ENCODE data around the gene PCID2.

DNA sequence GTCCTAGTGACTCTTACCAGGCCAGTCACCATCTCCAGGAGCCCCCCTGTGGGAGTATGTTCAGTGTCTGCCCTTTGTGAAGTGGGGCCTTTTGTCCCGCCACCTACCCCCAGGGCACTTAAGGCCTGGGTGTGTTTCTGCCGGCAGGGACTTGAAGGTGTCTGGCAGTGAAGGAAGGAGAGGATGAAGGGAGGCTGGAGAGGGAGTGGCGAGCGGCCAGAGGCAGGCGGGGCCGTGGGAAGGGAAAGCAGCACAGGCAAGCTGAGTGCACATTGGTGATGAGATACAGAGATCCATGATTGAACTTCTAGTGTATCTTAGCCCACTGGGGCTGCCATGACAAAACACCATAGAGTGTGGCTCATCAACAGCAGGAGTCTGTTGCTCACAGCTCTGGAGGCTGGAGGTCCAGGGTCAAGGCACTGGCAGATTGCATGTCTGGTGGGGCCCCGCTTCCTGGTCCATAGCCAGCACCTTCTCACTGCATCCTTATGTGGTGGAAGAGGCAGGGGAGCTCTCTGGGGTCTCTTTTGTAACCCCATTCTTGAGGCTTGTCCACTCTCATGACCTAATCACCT lies 18.5 kb upstream of the PCID2 start:
- TF ChIP-seq, protein P1, sequence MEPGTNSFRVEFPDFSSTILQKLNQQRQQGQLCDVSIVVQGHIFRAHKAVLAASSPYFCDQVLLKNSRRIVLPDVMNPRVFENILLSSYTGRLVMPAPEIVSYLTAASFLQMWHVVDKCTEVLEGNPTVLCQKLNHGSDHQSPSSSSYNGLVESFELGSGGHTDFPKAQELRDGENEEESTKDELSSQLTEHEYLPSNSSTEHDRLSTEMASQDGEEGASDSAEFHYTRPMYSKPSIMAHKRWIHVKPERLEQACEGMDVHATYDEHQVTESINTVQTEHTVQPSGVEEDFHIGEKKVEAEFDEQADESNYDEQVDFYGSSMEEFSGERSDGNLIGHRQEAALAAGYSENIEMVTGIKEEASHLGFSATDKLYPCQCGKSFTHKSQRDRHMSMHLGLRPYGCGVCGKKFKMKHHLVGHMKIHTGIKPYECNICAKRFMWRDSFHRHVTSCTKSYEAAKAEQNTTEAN (CRISPR knock-in tag; conservative IDR thresholded peaks at IDR 0.05): no peak
- TF ChIP-seq, protein P2, sequence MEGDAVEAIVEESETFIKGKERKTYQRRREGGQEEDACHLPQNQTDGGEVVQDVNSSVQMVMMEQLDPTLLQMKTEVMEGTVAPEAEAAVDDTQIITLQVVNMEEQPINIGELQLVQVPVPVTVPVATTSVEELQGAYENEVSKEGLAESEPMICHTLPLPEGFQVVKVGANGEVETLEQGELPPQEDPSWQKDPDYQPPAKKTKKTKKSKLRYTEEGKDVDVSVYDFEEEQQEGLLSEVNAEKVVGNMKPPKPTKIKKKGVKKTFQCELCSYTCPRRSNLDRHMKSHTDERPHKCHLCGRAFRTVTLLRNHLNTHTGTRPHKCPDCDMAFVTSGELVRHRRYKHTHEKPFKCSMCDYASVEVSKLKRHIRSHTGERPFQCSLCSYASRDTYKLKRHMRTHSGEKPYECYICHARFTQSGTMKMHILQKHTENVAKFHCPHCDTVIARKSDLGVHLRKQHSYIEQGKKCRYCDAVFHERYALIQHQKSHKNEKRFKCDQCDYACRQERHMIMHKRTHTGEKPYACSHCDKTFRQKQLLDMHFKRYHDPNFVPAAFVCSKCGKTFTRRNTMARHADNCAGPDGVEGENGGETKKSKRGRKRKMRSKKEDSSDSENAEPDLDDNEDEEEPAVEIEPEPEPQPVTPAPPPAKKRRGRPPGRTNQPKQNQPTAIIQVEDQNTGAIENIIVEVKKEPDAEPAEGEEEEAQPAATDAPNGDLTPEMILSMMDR (CRISPR knock-in tag; IDR thresholded peaks at IDR 0.05): no peak
- TF ChIP-seq, protein P3, sequence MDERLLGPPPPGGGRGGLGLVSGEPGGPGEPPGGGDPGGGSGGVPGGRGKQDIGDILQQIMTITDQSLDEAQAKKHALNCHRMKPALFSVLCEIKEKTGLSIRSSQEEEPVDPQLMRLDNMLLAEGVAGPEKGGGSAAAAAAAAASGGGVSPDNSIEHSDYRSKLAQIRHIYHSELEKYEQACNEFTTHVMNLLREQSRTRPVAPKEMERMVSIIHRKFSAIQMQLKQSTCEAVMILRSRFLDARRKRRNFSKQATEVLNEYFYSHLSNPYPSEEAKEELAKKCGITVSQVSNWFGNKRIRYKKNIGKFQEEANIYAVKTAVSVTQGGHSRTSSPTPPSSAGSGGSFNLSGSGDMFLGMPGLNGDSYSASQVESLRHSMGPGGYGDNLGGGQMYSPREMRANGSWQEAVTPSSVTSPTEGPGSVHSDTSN (CRISPR knock-in tag; IDR thresholded peaks at IDR 0.05): no peak

All from HepG2 (cell line).